ENCODE data around the gene GOSR1. TPM values are rescaled to one million over a fixed set of nuclear protein-coding genes. Genes with fewer than 3 reads are reported as not detected.
"Not testable (repeated sequence)": the region's sequence is repeated elsewhere in the genome, so short reads cannot be mapped to it uniquely, and the experiment has no call there.

GOSR1 gene
- total RNA-seq, 8 experiments from 2014 or later = 25.7 to 57.7 (median 34.5) TPM

GRCh38 chr17:30551996-30552339, 74.8 kb downstream of the GOSR1 start:
- Histone ChIP-seq H3K27ac (peak overlapping the region in 1 of 2 donors; percentile 2), H3K4me1 (replicated peaks in 1 of 2) (peaks cover 8 to 16% of the 10 kb centered on the region in 2 donors), H3K4me3 (no peak overlapping the region)
- in situ Hi-C loops (cut with MboI; ENCODE audit: low pct_unique_long_range_greater_than_20kb in 2 of 9, low sequenced_read_pairs in 9 of 9, unreplicated experiment in 9 of 9) = no loop called here
- WGBS, 10 experiments = 82 to 100% (median 95%) methylated on average over 2 to 4 of the region's 9 CpGs; no CpG with 5 or more reads in 7 of the 10 experiments
- no peak for ATAC-seq (replicated peaks in 6 of 8)

- in situ Hi-C loops (cut with MboI; ENCODE audit: low pct_unique_long_range_greater_than_20kb in 2 of 9, low sequenced_read_pairs in 9 of 9, unreplicated experiment in 9 of 9) = no loop called here
- Histone ChIP-seq H3K4me1 (replicated peaks in 1 of 2) (peaks cover 8 to 16% of the 10 kb centered on the region in 2 donors), H3K27ac (no peak overlapping the region), H3K4me3 (no peak overlapping the region)
- 80 to 100% (median 94%) methylated on average over 1 to 7 of the region's 10 CpGs; no CpG with 5 or more reads in 3 of the 10 experiments for WGBS, 10 experiments
- ATAC-seq (replicated peaks in 6 of 8) = no peak
These were observed 75.9 kb downstream of the GOSR1 start for GRCh38 chr17:30552994-30553566.

- WGBS, 10 experiments = 80 to 100% methylated on average over 1 of the region's 4 CpGs; no CpG with 5 or more reads in 8 of the 10 experiments
- peaks cover 8 to 16% of the 10 kb centered on the region in 2 donors for H3K4me1 ChIP-seq (replicated peaks in 1 of 2)
- H3K27ac ChIP-seq; H3K4me3 ChIP-seq; in situ Hi-C loops (cut with MboI; ENCODE audit: low pct_unique_long_range_greater_than_20kb in 2 of 9, low sequenced_read_pairs in 9 of 9, unreplicated experiment in 9 of 9); ATAC-seq (replicated peaks in 6 of 8): not testable (repeated sequence)
These were observed 76.7 kb downstream of the GOSR1 start for GRCh38 chr17:30553823-30554440.

GRCh38 chr17:30554839-30555751, 77.9 kb downstream of the GOSR1 start:
- H3K27ac ChIP-seq = no peak overlapping the region
- peak in 1 of 8 experiments; percentile 60 for ATAC-seq (replicated peaks in 6 of 8)
- H3K4me1 ChIP-seq (replicated peaks in 1 of 2) = peaks cover 8 to 16% of the 10 kb centered on the region in 2 donors
- WGBS, 10 experiments = 70 to 100% (median 89%) methylated on average over 1 to 8 of the region's 20 CpGs; no CpG with 5 or more reads in 3 of the 10 experiments
- in situ Hi-C loops (cut with MboI; ENCODE audit: low pct_unique_long_range_greater_than_20kb in 2 of 9, low sequenced_read_pairs in 9 of 9, unreplicated experiment in 9 of 9) = no loop called here
- no peak overlapping the region for H3K4me3 ChIP-seq

- H3K4me1 ChIP-seq (replicated peaks in 1 of 2) = peaks cover 8 to 9% of the 10 kb centered on the region in 2 donors
- no peak for ATAC-seq (replicated peaks in 6 of 8)
- no peak overlapping the region for H3K4me3 ChIP-seq
- 84 to 100% (median 93%) methylated on average over 1 to 5 of the region's 5 CpGs; no CpG with 5 or more reads in 5 of the 10 experiments for WGBS, 10 experiments
- no peak overlapping the region for H3K27ac ChIP-seq
- in situ Hi-C loops (cut with MboI; ENCODE audit: low pct_unique_long_range_greater_than_20kb in 2 of 9, low sequenced_read_pairs in 9 of 9, unreplicated experiment in 9 of 9) = no loop called here
These were observed 78.7 kb downstream of the GOSR1 start for GRCh38 chr17:30555942-30556341.

- in situ Hi-C loops (cut with MboI; ENCODE audit: low pct_unique_long_range_greater_than_20kb in 2 of 9, low sequenced_read_pairs in 9 of 9, unreplicated experiment in 9 of 9) = no loop called here
- WGBS, 10 experiments = 60 to 100% (median 84%) methylated on average over 1 to 14 of the region's 26 CpGs; no CpG with 5 or more reads in 1 of the 10 experiments
- Histone ChIP-seq H3K27ac (no peak overlapping the region), H3K4me1 (replicated peaks in 1 of 2) (peaks cover under 1 to 5% of the 10 kb centered on the region in 2 donors), H3K4me3 (no peak overlapping the region)
- ATAC-seq (replicated peaks in 6 of 8) = no peak
These were observed 79.4 kb downstream of the GOSR1 start for GRCh38 chr17:30556374-30557332.

- in situ Hi-C loops (cut with MboI; ENCODE audit: low pct_unique_long_range_greater_than_20kb in 2 of 9, low sequenced_read_pairs in 9 of 9, unreplicated experiment in 9 of 9) = no loop called here
- Histone ChIP-seq H3K27ac (no peak overlapping the region), H3K4me1 (replicated peaks in 1 of 2) (no peaks in the 10 kb centered on the region), H3K4me3 (no peak overlapping the region)
- WGBS, 10 experiments = 18 to 80% (median 46%) methylated on average over 1 to 4 of the region's 8 CpGs; no CpG with 5 or more reads in 2 of the 10 experiments
- ATAC-seq (replicated peaks in 6 of 8) = no peak
These were observed 80.9 kb downstream of the GOSR1 start for GRCh38 chr17:30557916-30558685.

GRCh38 chr17:30558686-30559545, 81.7 kb downstream of the GOSR1 start:
- no peak for ATAC-seq (replicated peaks in 6 of 8)
- 67 to 100% (median 86%) methylated on average over 1 to 4 of the region's 22 CpGs; no CpG with 5 or more reads in 4 of the 10 experiments for WGBS, 10 experiments
- in situ Hi-C loops (cut with MboI; ENCODE audit: low pct_unique_long_range_greater_than_20kb in 2 of 9, low sequenced_read_pairs in 9 of 9, unreplicated experiment in 9 of 9) = no loop called here
- no peaks in the 10 kb centered on the region for H3K4me1 ChIP-seq (replicated peaks in 1 of 2)
- no peak overlapping the region for H3K27ac ChIP-seq
- H3K4me3 ChIP-seq = no peak overlapping the region

- ATAC-seq (replicated peaks in 6 of 8) = no peak
- Histone ChIP-seq H3K27ac (no peak overlapping the region), H3K4me1 (replicated peaks in 1 of 2) (no peaks in the 10 kb centered on the region), H3K4me3 (no peak overlapping the region)
- in situ Hi-C loops (cut with MboI; ENCODE audit: low pct_unique_long_range_greater_than_20kb in 2 of 9, low sequenced_read_pairs in 9 of 9, unreplicated experiment in 9 of 9) = no loop called here
- WGBS, 10 experiments = 80 to 93% (median 80%) methylated on average over 1 to 3 of the region's 7 CpGs; no CpG with 5 or more reads in 6 of the 10 experiments
These were observed 82.4 kb downstream of the GOSR1 start for GRCh38 chr17:30559656-30560055.

- in situ Hi-C loops (cut with MboI; ENCODE audit: low pct_unique_long_range_greater_than_20kb in 2 of 9, low sequenced_read_pairs in 9 of 9, unreplicated experiment in 9 of 9); H3K4me1 ChIP-seq (replicated peaks in 1 of 2); H3K4me3 ChIP-seq; ATAC-seq (replicated peaks in 6 of 8); H3K27ac ChIP-seq: not testable (repeated sequence)
- WGBS, 10 experiments = 31 to 100% (median 80%) methylated on average over 2 to 3 of the region's 8 CpGs; no CpG with 5 or more reads in 6 of the 10 experiments
These were observed 83.2 kb downstream of the GOSR1 start for GRCh38 chr17:30560117-30561026.
